H9 (cell line): Measurements from ENCODE around the gene ACBD6. TPM values are rescaled to one million over a fixed set of nuclear protein-coding genes. Genes with fewer than 3 reads are reported as not detected.

ENCODE experiments used
- DNase-seq: peaks from one replicate; pipeline ENCODE4 v3.0.0-alpha.2; 2017
- H2AFZ ChIP-seq: one replicate; pipeline ENCODE4 v1.6.1; 2013; ENCODE audit warnings: mild to moderate bottlenecking, low read length, control low read depth, moderate library complexity
- H2AK5ac ChIP-seq: 2 replicates; pipeline ENCODE4 v1.6.1; 2013; ENCODE audit warnings: low read length, control low read depth, mixed read lengths; ENCODE audit not compliant: insufficient read length
- H2BK120ac ChIP-seq: one replicate; pipeline ENCODE4 v1.6.1; 2013; ENCODE audit warnings: low read depth, mild to moderate bottlenecking, low read length, control low read depth, inconsistent platforms; ENCODE audit not compliant: poor library complexity, severe bottlenecking
- H2BK12ac ChIP-seq: 2 replicates; pipeline ENCODE4 v1.6.1; 2013; ENCODE audit warnings: low read length, control low read depth, mixed read lengths, low read depth; ENCODE audit not compliant: insufficient read length
- H2BK15ac ChIP-seq: 2 replicates; pipeline ENCODE4 v1.6.1; 2013; ENCODE audit warnings: low read depth, low read length, control low read depth
- H2BK20ac ChIP-seq: one replicate; pipeline ENCODE4 v1.6.1; 2013; ENCODE audit warnings: low read depth, mild to moderate bottlenecking, low read length, control low read depth, inconsistent platforms; ENCODE audit not compliant: poor library complexity, severe bottlenecking
- H2BK5ac ChIP-seq: 2 replicates; pipeline ENCODE4 v1.6.1; 2013; ENCODE audit warnings: low read length, control low read depth, mixed read lengths; ENCODE audit not compliant: insufficient read length
- H3K14ac ChIP-seq: 2 replicates; pipeline ENCODE4 v1.6.1; 2013; ENCODE audit warnings: low read length, control low read depth; ENCODE audit not compliant: insufficient read depth
- H3K18ac ChIP-seq: 2 replicates; pipeline ENCODE4 v1.6.1; 2013; ENCODE audit warnings: low read depth, mild to moderate bottlenecking, mixed read lengths, low read length, control low read depth; ENCODE audit not compliant: insufficient read length
- H3K23ac ChIP-seq: 2 replicates; pipeline ENCODE4 v1.6.1; 2013; ENCODE audit warnings: low read length, control low read depth, mixed read lengths, low read depth; ENCODE audit not compliant: insufficient read length
- H3K23me2 ChIP-seq: 2 replicates; pipeline ENCODE4 v1.6.1; 2013; ENCODE audit warnings: low read depth, mild to moderate bottlenecking, mixed read lengths, low read length, control low read depth; ENCODE audit not compliant: insufficient read length, poor library complexity, severe bottlenecking
- H3K27ac ChIP-seq: 2 replicates; pipeline ENCODE4 v1.5.1; 2013; ENCODE audit warnings: low read length, control low read depth, mixed read lengths, low read depth; ENCODE audit not compliant: insufficient read length
- H3K27me3 ChIP-seq: 2 replicates; pipeline ENCODE4 v1.6.1; 2013; ENCODE audit warnings: low read length, control low read depth, inconsistent platforms; ENCODE audit not compliant: insufficient read depth
- H3K4ac ChIP-seq: 2 replicates; pipeline ENCODE4 v1.6.1; 2013; ENCODE audit warnings: low read depth, mild to moderate bottlenecking, control low read depth, inconsistent platforms, low read length, moderate library complexity
- H3K4me1 ChIP-seq: 2 replicates; pipeline ENCODE4 v1.6.1; 2013; ENCODE audit warnings: low read length, control low read depth, inconsistent platforms; ENCODE audit not compliant: insufficient read depth
- H3K4me2 ChIP-seq: 2 replicates; pipeline ENCODE4 v1.6.1; 2013; ENCODE audit warnings: low read length, control low read depth, mixed read lengths; ENCODE audit not compliant: insufficient read length, insufficient read depth
- H3K56ac ChIP-seq: 2 replicates; pipeline ENCODE4 v1.6.1; 2013; ENCODE audit warnings: low read depth, mild to moderate bottlenecking, mixed read lengths, low read length, control low read depth; ENCODE audit not compliant: insufficient read length
- H3K79me1 ChIP-seq: 2 replicates; pipeline ENCODE4 v1.6.1; 2013; ENCODE audit warnings: low read depth, mild to moderate bottlenecking, moderate library complexity, low read length, control low read depth, inconsistent platforms; ENCODE audit not compliant: insufficient read depth, poor library complexity, severe bottlenecking
- H3K79me2 ChIP-seq: 2 replicates; pipeline ENCODE4 v1.6.1; 2013; ENCODE audit warnings: low read length, control low read depth, inconsistent platforms; ENCODE audit not compliant: insufficient read depth
- H3K9ac ChIP-seq: 2 replicates; pipeline ENCODE4 v1.6.1; 2013; ENCODE audit warnings: low read length, control low read depth, mixed read lengths; ENCODE audit not compliant: insufficient read length; ENCODE audit errors: extremely low read depth
- H3K9me3 ChIP-seq: one replicate; pipeline ENCODE4 v1.6.1; 2013; ENCODE audit warnings: low read depth, low read length, inconsistent platforms; ENCODE audit not compliant: control insufficient read depth
- H3T11ph ChIP-seq: one replicate; pipeline ENCODE4 v1.6.1; 2013; ENCODE audit warnings: mild to moderate bottlenecking, low read length, control low read depth, inconsistent platforms
- H4K20me1 ChIP-seq: one replicate; pipeline ENCODE4 v1.6.1; 2013; ENCODE audit not compliant: control insufficient read depth, insufficient read length, insufficient read depth
- H4K5ac ChIP-seq: 2 replicates; pipeline ENCODE4 v1.6.1; 2013; ENCODE audit warnings: low read depth, mild to moderate bottlenecking, mixed read lengths, low read length, control low read depth; ENCODE audit not compliant: insufficient read length
- H4K8ac ChIP-seq: replicated peaks from 2 replicates; pipeline ENCODE4 v1.6.1; 2013; ENCODE audit warnings: low read length, control low read depth, mixed read lengths, low read depth; ENCODE audit not compliant: insufficient read length
- H4K91ac ChIP-seq: 2 replicates; pipeline ENCODE4 v1.6.1; 2013; ENCODE audit warnings: low read depth, mild to moderate bottlenecking, moderate library complexity, mixed read lengths, low read length, control low read depth; ENCODE audit not compliant: insufficient read length
- H3K27ac Mint-ChIP-seq, 3 experiments: 2 replicates in 2 of 3; 3 replicates in 1 of 3; pipeline ENCODE4 v1.8.0; 2020 to 2021; ENCODE audit warnings: mixed read lengths in 3 of 3, mild to moderate bottlenecking in 1 of 3, moderate library complexity in 1 of 3
- H3K27me3 Mint-ChIP-seq: 2 replicates; pipeline ENCODE4 v1.8.0; 2021; ENCODE audit warnings: low read depth, mild to moderate bottlenecking, moderate library complexity, mixed read lengths
- H3K36me3 Mint-ChIP-seq, 3 experiments: 2 replicates in 2 of 3; 3 replicates in 1 of 3; pipeline ENCODE4 v1.8.0; 2020 to 2021; ENCODE audit warnings: low read depth in 3 of 3, mixed read lengths in 3 of 3; ENCODE audit not compliant: insufficient read depth in 1 of 3
- H3K4me1 Mint-ChIP-seq, 2 experiments: 2 replicates each; pipeline ENCODE4 v1.8.0; 2020; ENCODE audit warnings: mixed read lengths in 2 of 2
- H3K4me3 Mint-ChIP-seq, 2 experiments: 2 replicates in 1 of 2; 3 replicates in 1 of 2; pipeline ENCODE4 v1.8.0; 2020 to 2021; ENCODE audit warnings: mild to moderate bottlenecking in 2 of 2, mixed read lengths in 2 of 2, moderate library complexity in 1 of 2
- H3K9me3 Mint-ChIP-seq, 2 experiments: 2 replicates in 1 of 2; 3 replicates in 1 of 2; pipeline ENCODE4 v1.8.0; 2020; ENCODE audit warnings: mild to moderate bottlenecking in 2 of 2, mixed read lengths in 2 of 2, moderate library complexity in 1 of 2
- WGBS: extraction: QIAGEN DNeasy Blood & Tissue Kit; methylation state at CpG from one replicate; pipeline ENCODE4 v1.1.7; 2013; ENCODE audit warnings: missing lambda C conversion rate, low lambda C conversion rate, mixed read lengths; ENCODE audit not compliant: insufficient read length; ENCODE audit errors: extremely low coverage; 5-methylcytosine and 5-hydroxymethylcytosine counted together
- total RNA-seq: library from RNA; stranded (reverse); gene quantifications from 2 replicates; pipeline ENCODE4 v1.2.1, GENCODE V29; 2021
- TF ChIP-seq, protein P1 (sequence below): fragments of 200-600 bp; sonication (generic); conservative IDR thresholded peaks from 3 replicates; pipeline ENCODE4 v1.8.0; 2021; ENCODE audit warnings: antibody characterized with exemption, mild to moderate bottlenecking

ACBD6 gene
- total RNA-seq, 1 experiment from 2014 or later = 51.4 TPM

DNA sequence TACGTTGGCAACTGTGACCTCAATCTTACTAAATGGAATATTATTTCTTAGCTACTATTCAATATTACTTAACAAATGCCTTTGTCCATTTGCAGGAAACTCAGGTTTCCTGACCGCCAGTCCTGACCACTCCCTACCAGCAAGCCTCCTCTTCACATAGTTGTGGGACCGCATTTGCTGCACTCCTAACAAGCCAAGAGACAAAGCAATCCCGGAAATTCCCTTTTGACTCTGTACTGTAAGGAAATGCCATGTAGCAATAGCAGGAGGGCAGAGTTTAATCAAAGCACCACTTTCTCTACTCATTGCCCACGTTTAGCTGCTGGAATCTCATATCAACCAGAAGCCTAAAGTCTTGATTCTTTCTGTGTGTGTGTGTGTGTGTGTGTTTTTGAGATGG, 28.1 kb upstream of the ACBD6 start:
- no peak overlapping the region for H3K4me3 Mint-ChIP-seq
- no peak overlapping the region for H2BK120ac ChIP-seq
- no CpG with 5 or more reads among the region's 5 CpGs for WGBS
- H3K27ac ChIP-seq = no peak overlapping the region
- no peak overlapping the region for H3K4ac ChIP-seq
- H3K23ac ChIP-seq = no peak overlapping the region
- no peak overlapping the region for H3K4me2 ChIP-seq
- H3K27me3 ChIP-seq = no peaks in the 10 kb centered on the region
- peak overlapping the region; percentile 91 for H2AFZ ChIP-seq
- no peak overlapping the region for H4K5ac ChIP-seq
- H3K9me3 Mint-ChIP-seq = no peaks in the 10 kb centered on the region
- H2AK5ac ChIP-seq = no peak overlapping the region
- no peaks in the 10 kb centered on the region; the same call in 1 of the 2 replicates for H3K4me1 ChIP-seq
- no peak overlapping the region for H3T11ph ChIP-seq
- H4K91ac ChIP-seq = no peak overlapping the region
- no peaks in the 10 kb centered on the region for H3K36me3 Mint-ChIP-seq
- no peak overlapping the region for H2BK15ac ChIP-seq
- H3K27ac Mint-ChIP-seq = no peak overlapping the region
- H3K4me1 Mint-ChIP-seq = peaks cover 9 to 16% of the 10 kb centered on the region in 2 experiments; a peak in 3 of 4 replicates
- H2BK5ac ChIP-seq = no peak overlapping the region
- no peak overlapping the region for H2BK20ac ChIP-seq
- H3K56ac ChIP-seq = no peak overlapping the region
- H3K79me2 ChIP-seq = no peaks in the 10 kb centered on the region
- H3K9ac ChIP-seq = no peak overlapping the region
- peak overlapping the region; percentile 38 for H3K18ac ChIP-seq
- no peak overlapping the region for H2BK12ac ChIP-seq
- no peaks in the 10 kb centered on the region for H3K27me3 Mint-ChIP-seq
- H3K23me2 ChIP-seq = no peaks in the 10 kb centered on the region
- H3K14ac ChIP-seq = no peak overlapping the region
- no peaks in the 10 kb centered on the region for H3K9me3 ChIP-seq
- no peak overlapping the region for H4K8ac ChIP-seq
- TF ChIP-seq, protein P1, sequence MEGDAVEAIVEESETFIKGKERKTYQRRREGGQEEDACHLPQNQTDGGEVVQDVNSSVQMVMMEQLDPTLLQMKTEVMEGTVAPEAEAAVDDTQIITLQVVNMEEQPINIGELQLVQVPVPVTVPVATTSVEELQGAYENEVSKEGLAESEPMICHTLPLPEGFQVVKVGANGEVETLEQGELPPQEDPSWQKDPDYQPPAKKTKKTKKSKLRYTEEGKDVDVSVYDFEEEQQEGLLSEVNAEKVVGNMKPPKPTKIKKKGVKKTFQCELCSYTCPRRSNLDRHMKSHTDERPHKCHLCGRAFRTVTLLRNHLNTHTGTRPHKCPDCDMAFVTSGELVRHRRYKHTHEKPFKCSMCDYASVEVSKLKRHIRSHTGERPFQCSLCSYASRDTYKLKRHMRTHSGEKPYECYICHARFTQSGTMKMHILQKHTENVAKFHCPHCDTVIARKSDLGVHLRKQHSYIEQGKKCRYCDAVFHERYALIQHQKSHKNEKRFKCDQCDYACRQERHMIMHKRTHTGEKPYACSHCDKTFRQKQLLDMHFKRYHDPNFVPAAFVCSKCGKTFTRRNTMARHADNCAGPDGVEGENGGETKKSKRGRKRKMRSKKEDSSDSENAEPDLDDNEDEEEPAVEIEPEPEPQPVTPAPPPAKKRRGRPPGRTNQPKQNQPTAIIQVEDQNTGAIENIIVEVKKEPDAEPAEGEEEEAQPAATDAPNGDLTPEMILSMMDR = no peak
- no peak for DNase-seq
- H3K79me1 ChIP-seq = no peaks in the 10 kb centered on the region
- no peaks in the 10 kb centered on the region for H4K20me1 ChIP-seq
